NOMO-1 treated with dmso at 0.1 percent for 144 hours (cell line): ENCODE results near the gene GRIP2.

Source experiments
- DNase-seq: peaks from one replicate; lab custom pipeline; 2025; ENCODE audit not compliant: unreplicated experiment; lab: John Stamatoyannopoulos, UW

The GRIP2 gene

DNA sequence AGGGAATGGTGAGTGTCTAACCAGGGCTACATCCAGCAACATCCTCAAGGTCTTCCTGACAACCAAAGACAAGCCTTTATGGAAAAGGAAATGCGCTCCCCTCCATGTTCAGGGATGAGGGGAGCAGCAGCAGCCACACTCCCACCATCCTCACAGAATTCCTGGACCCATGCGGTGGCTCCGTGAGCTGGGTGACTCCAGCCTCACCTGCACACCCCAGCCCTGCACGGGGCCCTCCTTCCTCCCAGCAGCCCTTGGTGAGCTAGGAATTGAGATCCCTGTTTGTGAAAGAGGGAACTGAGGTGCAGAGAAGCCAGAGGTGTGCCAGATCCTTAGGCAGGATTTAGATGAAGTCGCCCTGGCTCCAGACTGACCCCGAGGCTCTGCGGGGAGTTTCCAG is 52.3 kb downstream of the GRIP2 start:
- no peak for DNase-seq

DNA sequence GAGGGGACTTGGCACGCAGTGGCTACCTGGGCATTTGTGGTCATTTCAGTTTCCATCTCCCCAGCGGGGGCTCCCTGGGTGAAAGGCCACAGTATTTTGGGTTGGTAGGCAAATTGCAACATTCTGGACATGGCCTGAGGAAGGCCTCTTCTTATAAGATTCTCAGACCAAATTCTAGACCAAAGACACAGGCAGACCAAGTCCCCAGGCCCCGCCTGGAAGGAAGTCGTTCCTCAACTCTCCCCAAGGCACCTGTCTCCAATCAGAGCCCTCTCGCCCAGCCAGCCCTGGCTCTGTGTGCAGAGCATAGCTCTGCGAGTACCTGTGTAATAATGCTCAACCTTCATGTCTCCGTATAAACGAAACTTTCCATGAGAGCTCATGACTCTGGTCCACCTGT is 53.1 kb downstream of the GRIP2 start:
- DNase-seq, result no peak

DNA sequence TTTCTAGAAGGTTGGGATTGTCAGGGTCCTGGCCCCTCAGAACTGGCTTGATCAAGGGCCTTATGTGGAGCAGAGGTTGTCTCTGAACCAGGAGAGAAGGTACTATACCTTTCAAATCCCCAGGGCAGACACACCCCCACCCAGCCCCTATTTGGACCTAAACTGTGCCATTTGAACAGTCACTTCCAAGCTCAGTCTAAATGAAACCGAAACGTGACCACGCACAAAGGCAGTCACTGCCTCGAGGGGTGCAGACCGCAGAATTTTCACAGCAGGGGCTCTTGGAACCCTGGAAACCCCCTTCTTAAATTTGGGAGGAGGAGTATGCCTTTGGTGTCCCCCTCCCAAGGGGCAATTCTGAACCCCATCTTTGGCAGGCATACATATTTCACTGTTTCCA is 53.7 kb downstream of the GRIP2 start:
- no peak for DNase-seq

DNA sequence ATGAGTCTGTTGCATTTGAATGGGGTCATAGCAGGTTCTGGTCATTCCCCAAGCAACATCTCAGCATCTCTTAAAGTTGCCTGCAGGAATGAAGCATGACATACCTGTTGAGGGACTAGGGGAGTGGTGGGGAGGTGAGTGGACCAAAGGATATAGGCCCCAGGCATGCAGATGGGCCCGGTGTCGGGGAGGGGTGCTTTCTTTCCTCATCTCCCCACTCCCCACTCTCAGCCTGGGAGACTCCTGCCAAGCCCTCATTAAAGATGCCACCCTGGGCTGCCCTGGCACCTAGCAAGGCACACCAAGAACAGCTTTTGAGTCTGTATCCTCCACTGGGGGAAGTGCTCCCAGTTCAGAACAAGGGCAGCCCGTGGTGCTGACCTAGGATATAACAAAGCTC is 54.2 kb downstream of the GRIP2 start:
- DNase-seq, result no peak

DNA sequence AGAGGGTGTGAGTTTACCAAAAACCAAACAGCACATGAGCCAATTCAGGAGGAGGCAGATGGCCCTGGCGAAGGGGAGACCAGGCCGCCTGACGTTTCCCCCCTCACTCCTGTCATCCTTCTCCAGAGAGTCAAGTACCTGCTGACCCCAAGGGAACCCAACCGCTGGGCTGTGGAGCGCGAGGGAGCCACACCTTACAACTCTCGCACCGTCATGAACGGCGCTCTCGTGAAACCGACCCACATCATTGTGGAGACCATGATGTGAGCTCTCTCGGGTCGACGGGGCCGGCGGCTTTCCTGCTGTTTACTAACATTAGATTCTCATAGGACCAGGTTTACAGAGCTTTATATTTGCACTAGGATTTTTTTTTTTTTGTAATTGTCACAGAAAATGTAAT is 55.4 kb downstream of the GRIP2 start:
- DNase-seq, result no peak

DNA sequence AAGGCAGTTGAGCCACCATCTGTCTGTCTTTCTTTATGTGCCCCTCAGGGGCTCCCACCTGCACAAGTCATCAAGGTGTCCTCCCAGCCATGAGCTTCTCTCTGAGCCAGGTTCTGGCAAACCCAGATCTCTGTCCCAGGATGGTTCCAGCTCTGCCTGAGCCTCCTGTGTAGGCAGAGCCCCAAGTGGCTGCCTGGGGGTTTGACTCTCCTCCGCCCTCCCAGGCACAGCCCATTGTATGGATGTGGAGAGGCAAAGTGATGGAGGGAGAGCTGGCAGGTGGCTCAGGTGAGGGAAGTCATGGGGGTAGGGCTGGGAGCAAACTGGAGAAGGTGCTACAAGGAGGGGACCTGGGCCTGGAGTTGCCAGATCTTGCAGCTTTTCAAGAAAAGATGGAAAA is 56.9 kb downstream of the GRIP2 start:
- DNase-seq, result no peak

DNA sequence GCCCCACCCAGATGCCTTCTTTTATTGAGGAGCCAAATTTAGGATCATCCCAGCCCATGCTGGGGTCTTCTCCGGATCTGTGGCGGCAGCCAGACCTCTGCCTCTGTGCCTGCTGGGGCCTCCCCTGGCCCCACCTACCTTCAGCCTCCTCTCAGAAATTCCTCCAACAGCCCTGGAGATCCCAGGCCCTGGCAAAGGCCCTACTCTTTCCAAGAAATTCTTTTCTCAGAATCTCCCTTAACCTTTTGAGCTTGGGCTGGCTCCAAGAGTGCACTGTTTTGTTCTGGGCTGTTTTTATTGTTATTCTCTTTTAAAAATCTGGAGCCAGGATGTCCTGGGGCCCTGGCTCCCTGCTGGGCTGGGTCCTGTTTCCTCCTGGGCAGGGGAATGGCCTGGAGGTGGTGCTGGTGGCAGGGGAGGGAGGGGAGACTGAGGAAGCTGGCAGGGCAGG is 57.8 kb downstream of the GRIP2 start:
- DNase-seq, result no peak

DNA sequence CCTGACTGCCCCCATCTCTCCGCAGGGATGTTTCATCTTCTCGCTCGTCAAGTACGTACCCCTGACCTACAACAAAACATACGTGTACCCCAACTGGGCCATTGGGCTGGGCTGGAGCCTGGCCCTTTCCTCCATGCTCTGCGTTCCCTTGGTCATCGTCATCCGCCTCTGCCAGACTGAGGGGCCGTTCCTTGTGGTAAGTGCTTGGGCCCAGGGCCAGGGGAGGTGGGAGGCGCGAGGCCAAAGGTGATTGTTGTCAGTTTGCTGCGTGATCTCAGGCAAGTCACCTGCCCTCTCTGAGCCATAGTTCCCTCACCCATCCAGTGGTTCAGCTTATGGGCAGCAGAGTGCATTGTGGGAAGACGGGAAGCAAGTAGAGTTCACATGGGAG is 58.5 kb downstream of the GRIP2 start:
- DNase-seq, result no peak

DNA sequence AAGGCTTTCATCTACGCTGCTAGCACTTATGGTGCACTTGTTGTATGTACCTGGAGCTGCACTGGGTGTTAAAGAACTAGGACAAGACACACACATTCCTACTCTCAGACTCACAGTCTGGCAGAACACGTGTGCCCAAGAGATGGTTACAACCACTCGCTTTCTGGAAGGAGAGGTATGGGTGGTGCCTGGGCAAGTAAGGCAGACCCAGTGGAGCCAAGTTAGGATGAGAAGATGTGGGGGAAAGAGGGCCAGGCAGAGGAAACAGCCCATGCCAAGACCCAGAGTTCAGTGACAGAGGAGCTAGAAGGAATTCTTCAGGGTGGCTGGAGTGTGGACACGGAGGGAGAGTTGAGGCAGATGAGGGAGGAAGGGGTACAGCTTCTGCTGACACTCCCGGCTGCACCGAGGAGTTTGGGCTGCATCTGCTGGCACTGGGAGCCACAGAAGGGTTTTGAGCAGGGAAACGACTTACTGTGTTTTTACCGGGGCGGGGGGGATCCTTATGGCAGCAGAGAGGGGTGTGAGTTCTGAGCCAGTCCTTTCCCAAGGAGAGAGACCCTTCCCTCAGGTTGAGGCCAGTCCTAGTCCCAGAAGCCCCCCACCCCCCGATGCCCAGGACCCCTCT is 59.0 kb downstream of the GRIP2 start:
- DNase-seq, result no peak

DNA sequence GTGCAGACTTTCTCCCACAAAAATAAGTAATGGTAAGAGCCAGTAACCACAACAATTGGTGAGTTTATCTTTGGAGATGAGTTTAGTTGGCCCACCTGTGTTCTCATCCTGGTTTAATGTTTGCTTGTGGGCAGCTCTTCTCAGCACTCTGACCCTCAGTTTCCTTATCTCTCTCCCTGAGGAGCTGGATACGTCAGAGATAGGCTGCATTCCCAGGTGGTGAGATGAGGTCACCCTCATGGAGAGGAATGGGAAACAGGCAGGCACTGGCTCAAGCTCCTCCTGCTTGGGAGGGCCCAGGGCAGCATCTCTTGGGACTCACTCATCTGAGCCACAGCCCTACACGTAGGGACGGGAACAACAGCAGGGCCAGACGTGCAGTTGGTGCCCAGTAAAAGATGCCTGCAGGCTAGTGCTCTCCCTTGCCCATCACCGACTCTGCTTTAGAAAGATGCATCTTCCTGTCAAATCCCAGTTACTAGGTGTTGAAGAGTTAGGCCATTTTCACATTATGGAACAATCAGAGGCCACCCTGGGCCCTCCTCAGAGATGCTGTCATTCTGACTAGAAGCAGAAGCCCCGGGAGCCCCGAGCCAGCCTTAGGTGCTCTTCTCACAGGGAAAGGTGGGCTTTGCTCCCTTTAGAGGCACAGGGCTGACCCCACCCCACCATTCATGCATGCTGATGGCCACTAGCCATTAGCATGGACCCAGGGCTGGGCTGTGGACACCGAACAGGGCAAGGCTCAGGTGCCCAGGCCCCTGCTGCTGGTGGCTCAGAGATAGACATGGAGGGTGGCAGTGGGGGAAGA is 59.7 kb downstream of the GRIP2 start:
- no peak for DNase-seq

DNA sequence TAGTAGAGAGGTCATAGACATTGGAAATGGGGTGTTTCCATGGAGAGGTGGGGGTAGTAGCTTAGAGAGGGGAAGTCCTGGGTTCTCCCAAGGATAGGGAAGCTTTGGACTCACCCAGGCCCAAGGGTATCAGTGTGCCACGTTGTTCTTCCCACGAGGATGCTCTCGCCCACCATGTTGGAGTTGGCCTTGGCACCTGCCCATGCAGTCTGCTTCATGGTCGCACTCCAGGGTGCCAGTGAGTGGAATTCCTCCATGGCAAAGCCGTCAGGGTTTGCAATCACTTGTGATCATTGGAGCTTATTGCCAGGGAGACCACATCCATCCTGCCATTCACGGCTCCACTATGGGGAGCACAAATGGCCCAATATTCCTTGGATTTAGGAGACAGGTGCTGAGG is 60.6 kb downstream of the GRIP2 start:
- no peak for DNase-seq

DNA sequence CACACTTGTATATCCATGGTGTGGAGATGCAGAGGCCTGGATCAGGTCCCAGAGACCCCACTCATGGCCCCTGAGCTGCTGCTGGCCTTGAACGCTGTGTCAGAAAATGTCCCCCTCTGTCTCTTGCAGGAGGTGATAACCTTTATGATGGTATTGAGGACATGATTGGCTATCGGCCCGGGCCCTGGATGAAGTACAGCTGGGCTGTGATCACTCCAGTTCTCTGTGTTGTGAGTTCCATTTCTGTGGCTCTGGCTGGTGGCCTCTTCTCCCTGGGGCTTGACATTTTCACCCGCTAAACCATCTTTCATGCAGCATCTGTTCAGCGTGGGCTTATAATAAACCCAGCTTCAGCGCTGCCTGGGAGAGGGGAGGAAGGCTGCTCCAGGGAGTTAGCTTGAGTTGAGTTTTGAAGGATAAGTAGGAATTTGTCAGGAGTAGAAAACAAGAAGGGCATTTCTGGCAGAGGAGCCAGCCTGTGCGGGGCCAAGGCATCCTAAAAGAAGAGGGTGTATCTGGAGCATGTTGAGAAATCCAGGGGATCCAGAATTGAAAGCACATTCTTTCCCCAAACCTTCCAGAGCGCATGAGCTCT is 61.1 kb downstream of the GRIP2 start:
- DNase-seq, result no peak

DNA sequence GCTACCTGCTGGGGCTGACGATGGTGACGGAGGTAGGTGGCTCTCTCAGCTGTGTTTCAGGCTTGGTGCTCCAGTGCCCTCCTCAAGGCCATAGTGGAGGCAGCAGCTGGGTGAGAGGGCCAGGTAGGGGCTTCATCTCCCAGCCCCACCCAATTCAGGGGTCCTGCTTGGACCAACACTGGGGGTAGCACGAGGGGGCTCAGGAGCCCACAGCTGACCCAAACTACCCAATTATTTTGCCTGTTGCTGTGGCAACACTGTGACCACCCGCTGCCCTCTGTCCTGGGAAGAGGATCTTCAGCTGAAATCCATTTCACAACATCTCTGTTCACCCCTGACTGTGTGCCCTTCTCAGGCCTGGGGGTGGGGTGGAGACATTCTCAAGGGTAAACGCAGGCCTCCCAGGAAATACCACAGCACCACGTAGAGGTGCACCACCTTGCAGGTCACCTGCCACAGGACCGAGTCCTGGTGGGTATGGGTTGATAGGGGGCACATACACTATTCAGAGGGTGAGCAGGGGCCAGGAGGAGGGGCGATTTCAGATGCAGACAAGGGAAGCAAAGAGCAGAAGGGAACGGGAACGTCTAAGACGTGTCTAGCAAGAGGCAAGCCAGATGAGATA is 62.7 kb downstream of the GRIP2 start:
- DNase-seq, result no peak

DNA sequence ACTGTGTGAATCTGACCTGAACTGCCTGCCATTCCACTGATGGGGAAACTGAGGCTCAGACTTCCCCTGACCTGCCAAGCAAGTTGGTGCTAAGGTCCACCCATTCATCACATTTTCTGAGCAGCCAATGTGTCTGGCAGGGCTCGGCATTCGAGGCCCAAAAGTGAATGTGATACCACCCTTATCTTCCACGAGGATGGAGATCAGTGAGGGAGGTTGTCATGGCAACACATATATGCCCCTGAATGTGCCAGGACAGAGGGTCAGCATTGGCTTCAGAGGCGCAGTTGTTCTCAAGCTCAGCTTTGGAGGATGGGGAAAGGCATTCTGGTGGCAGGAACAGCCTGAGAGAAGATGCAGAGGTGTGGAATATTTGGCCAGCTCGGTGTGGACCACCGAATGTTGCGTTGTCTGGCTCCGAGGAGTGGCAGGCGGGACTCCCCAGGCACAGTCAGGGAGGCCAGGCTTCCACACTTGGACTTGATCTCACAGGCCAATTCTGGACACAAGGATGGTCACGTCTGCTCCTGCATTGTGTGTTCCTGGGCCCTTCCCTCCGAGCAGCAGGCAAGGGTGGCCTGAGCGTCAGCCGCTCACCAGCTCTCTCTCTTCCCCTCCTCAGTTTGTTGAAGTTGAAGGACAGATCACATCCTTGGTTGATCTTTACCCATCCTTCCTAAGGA is 63.4 kb downstream of the GRIP2 start:
- no peak for DNase-seq

DNA sequence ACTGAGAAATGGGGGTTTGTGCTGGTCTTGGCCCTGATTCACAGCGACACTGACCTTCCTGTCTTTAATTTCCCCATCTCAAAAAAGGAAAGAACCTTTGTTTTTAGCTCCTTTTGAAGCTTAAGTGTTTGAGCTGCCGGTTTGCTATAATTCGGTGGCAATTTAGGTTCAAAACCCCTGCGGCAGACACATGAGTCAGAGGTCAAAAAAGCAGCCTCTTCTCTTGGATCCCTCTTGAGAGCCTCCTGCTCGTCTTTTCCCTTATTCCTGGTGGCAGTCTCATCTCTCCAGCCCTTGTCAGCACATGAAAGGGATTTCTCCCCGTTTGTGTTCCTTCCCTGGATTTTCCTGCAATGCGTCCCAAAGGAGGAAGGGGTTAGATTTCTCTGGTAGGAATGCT is 64.5 kb downstream of the GRIP2 start:
- DNase-seq, result no peak

DNA sequence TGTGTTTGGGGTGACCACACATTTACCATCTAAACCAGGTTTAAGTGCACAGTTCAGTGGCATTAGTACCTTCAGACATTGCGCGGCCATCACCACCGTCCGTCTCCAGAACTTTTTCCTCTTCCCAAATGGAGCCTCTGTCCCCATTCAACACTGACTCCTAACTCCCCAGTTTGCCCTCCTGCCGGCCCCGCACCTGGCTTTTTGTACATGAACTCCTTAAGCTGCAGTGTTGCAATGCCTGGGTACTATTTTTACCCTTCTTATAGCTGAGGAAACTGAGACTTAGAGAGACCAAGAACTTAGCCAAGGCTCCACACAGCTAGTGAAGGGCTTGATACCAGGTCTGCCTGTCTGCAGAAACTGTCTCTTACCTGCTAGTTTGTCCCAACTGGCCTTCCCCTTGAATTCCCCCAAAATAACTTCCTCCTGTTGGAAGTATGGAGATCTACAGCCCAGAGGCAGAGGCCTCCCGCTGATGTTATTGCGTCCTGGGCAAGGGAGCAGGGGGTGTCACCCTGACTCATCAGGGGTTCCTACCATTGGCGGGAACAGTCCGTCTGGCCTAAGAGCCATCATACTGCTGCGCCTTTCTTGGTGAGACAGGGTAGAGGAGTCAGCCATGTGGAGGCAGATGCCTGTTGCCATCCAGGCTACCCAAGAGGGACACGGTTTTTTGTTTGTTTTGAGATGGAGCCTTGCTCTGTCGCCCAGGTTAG is 65.6 kb downstream of the GRIP2 start:
- no peak for DNase-seq

DNA sequence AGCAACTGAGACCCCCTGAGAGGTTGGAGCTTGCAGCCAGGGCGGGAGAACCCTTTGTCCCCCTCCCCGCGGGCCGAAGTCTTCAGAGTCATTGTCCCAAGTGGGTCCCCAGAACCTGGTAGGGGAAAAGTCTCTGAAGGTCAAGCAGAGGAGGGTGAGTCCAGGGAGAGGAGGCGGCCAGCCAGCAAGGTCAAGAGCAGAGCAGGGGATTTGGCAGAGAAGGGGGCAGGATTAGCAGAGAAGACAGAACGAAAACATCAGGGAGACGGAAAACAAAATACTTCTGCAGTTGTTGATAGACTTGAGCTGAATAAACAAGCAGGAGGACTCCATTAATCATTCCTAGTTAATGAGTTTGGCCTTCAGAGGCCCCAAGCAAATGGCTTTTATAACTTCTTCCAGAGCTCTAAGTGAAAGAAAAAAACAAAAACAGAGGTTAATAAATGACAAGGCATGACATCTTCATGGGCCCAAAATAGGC is 66.7 kb downstream of the GRIP2 start:
- no peak for DNase-seq

DNA sequence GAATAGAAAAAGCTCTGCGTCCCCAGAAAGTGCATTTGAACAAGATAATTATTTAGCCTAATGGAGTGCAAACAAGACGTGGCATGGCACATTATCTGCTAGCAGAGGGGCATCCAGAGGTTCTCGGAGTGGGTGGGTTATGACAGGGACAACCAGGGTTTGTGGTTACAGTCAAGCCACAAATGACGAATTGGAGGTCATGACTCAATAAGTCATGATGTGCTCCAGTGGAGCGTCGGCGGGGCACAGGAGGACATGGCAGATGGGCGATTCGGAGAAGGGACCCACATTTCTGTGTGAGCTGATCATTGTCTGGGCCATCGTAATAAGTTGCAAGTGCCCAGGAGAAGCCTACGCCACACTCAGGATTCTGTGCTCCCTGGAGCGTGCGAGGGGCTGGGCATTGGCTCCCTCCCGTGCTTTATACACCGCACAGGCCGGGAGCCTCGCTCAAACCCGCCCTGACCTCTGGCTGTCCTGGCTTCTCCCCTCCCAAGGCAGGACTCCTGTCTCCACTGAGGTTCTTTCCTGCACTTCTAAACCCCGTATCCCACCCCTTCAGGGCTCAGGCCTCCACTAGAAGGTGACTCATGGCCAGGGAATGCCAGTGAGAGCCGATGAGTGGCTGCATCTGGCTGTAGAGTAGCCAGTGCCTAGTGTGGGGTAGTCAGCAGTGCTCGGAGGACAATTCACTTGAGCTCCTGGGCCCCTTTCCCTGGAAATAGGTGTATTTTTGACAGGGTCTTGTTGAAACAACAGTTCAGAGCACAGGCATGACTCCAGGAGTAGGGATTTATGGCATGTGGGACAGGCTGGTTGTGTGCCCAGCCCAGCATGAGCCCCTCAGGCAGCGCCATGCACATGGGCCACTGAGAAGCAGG is 67.4 kb downstream of the GRIP2 start:
- no peak for DNase-seq

DNA sequence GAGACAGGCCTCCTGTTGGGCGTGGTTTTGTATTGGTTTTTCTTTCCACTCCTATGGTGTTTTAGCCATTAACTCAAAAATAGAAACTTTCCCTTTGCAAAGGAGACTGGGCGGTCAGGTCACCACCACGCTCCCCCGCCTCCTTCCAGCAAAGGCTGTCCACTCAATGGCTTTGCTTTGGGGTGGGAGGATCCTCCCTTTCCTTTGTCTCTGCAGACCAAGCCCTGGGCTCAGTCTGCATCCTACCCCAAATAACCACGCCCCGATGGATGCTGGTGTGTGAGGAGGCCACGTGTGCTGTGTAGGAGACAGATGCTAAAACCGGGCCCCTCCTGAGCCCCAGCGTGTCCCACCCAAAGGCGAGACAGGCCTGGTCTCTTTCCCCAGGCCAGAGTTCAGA is 68.5 kb downstream of the GRIP2 start:
- DNase-seq, result no peak

DNA sequence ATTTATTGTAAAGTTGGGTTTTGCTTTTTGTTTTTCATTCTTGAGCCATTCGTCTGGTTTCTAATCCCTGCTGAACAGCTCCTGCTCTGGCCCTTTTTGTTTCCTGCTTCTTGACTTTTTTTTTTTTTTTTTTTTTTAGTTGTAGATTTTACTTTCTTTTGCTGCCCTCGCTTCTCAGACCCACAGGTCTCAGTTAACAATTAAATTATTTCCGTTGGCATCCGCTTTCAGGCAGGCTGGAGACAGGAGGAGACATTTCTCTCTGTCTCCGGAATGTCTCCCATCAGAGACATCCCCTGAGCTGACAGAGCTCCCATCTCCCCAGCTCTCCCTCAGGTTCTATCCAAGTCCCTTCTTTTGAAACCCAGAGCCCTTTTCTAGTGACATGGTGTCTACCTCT is 69.1 kb downstream of the GRIP2 start:
- no peak for DNase-seq
